GM19035 (cell line): Measurements from ENCODE around the gene TMCO4.

ENCODE experiments used
- ATAC-seq: cut with Tn5 transposase; IDR thresholded peaks from one replicate; pipeline ENCODE4 v1.9.1; 2021; ENCODE audit not compliant: unreplicated experiment

TMCO4 gene

GRCh38 chr1:19723874-19724273 is 75.8 kb downstream of the TMCO4 start:
- ATAC-seq = no peak

GRCh38 chr1:19720973-19721372 is 78.7 kb downstream of the TMCO4 start:
- no peak for ATAC-seq

GRCh38 chr1:19720174-19720573 is 79.5 kb downstream of the TMCO4 start:
- ATAC-seq = no peak

- ATAC-seq = no peak
Observed at GRCh38 chr1:19717467-19717866, 82.2 kb downstream of the TMCO4 start.

GRCh38 chr1:19715334-19716203 is 84.1 kb downstream of the TMCO4 start:
- ATAC-seq = no peak

- no peak for ATAC-seq
Observed at GRCh38 chr1:19712928-19713327, 86.8 kb downstream of the TMCO4 start.

- no peak for ATAC-seq
Observed at GRCh38 chr1:19710825-19711611, 88.7 kb downstream of the TMCO4 start.

GRCh38 chr1:19709260-19709793 is 90.4 kb downstream of the TMCO4 start:
- no peak for ATAC-seq

GRCh38 chr1:19708567-19709110 is 91.1 kb downstream of the TMCO4 start:
- no peak for ATAC-seq

GRCh38 chr1:19706136-19706535 is 93.6 kb downstream of the TMCO4 start:
- ATAC-seq = no peak

- ATAC-seq = no peak
Observed at GRCh38 chr1:19705464-19705863, 94.3 kb downstream of the TMCO4 start.

GRCh38 chr1:19704247-19705113 is 95.2 kb downstream of the TMCO4 start:
- ATAC-seq = no peak

- no peak for ATAC-seq
Observed at GRCh38 chr1:19703280-19703679, 96.4 kb downstream of the TMCO4 start.

GRCh38 chr1:19700079-19700777 is 99.5 kb downstream of the TMCO4 start:
- ATAC-seq = no peak

GRCh38 chr1:19698181-19698580 is 101.5 kb downstream of the TMCO4 start:
- no peak for ATAC-seq

GRCh38 chr1:19696820-19697219 is 102.9 kb downstream of the TMCO4 start:
- no peak for ATAC-seq

- ATAC-seq = no peak
Observed at GRCh38 chr1:19695772-19696171, 103.9 kb downstream of the TMCO4 start.

- no peak for ATAC-seq
Observed at GRCh38 chr1:19694298-19694697, 105.4 kb downstream of the TMCO4 start.

- ATAC-seq = no peak
Observed at GRCh38 chr1:19690342-19690741, 109.4 kb downstream of the TMCO4 start.

GRCh38 chr1:19689856-19690255 is 109.9 kb downstream of the TMCO4 start:
- ATAC-seq = no peak
